GM21737 (cell line): Measurements from ENCODE around the gene FTH1.

Experiments
- ATAC-seq: cut with Tn5 transposase; IDR thresholded peaks from one replicate; pipeline ENCODE4 v1.9.1; 2021; ENCODE audit warnings: mild to moderate bottlenecking, moderate library complexity; ENCODE audit not compliant: unreplicated experiment

The FTH1 gene

DNA sequence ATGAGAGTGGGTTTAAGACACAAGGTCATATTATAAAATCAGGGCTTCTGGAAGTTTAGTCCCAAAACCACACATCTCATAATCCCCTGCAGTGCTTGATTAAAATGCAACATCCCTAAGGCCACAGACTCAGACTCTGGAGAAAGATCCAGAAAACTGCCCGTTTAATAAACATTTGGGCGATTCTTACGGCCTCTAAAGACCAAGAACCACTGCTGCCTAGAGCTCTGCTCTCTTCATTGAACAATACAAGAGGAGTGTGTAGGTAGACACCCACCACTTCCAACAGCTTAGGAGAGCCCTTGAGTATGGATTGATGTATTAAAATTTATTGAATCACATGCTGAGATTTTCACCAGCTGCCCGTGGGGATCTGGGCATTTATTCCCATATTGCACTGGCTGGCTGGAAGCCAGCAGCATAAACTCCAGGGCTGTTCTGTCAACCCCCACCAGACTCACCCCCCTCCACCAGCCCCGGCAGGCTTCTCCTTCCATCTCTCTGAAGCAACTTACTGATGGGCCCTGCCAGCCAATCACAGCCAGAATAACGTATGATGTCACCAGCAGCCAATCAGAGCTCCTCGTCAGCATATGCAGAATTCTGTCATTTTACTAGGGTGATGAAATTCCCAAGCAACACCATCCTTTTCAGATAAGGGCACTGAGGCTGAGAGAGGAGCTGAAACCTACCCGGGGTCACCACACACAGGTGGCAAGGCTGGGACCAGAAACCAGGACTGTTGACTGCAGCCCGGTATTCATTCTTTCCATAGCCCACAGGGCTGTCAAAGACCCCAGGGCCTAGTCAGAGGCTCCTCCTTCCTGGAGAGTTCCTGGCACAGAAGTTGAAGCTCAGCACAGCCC is 18.0 kb downstream of the FTH1 start:
- no peak for ATAC-seq

DNA sequence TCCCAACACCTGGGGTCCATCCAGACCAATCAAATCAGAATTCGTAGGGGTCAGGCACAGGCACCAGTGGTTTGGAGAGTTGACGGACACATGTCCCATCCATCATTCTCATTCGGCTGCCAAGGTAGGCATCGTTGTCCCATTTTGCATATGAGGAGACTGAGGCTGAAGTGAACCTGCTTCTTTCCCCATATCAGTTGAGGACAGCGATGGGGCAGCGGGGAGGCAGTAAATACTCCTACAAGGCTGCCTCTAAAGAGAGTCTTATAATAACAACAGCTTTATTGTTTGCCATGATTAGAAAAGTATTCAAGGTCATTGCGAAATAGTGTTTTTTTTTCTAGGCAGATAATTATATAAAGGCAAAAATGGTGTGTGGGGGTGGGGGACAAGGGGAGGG is 18.9 kb downstream of the FTH1 start:
- no peak for ATAC-seq

DNA sequence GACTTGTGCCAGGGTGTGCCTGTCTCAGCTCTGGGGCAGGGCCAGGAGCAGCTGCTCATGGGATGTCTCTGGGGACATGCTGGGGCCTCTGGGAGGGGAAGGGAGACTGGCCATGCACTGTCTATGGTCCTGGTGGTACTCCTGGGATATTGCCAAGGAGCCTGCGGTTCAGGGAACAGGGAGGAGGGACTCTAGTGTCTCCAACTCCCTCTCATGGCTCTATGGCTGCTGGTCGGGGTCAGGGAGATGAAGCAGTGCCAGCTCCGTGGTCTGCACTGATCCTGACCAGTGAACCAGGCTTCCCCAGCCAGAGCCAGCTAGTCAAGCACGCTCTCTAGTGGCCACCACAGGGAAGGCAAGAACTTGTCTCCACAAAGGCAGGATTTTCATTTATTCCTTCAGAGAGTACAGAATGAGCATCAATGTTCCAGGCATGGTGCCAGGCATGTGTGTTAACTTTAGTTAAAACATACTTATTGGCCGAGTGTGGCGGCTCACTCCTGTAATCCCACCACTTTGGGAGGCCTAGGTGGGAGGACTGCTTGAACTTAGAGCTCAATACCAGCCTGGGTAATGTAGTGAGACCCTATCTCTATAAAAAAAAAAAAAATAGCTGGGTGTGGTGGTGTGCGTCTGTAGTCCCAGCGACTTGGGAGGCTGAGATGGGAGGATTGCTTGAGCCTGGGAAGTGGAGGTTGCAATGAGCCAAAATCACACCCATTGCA is 19.8 kb downstream of the FTH1 start:
- ATAC-seq: no peak

DNA sequence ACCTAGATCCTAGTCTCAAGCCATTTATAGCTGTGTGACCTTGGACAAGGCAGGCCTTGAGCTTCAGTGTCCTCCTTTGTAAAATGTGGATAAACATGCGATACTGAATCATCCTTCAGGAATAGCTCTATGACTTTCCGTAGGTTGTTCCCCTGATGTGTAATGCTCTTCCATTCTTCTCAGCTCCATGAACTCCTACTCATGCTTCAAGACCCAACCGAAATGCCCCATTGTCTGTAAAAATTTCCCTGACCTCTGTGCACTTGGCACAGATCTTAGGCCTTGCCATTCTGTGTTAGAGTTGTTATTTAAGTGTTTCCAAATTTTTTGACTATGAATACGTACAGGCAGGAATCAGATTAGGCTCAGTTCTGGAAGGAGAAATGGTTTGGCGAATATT is 20.5 kb downstream of the FTH1 start:
- ATAC-seq: no peak

DNA sequence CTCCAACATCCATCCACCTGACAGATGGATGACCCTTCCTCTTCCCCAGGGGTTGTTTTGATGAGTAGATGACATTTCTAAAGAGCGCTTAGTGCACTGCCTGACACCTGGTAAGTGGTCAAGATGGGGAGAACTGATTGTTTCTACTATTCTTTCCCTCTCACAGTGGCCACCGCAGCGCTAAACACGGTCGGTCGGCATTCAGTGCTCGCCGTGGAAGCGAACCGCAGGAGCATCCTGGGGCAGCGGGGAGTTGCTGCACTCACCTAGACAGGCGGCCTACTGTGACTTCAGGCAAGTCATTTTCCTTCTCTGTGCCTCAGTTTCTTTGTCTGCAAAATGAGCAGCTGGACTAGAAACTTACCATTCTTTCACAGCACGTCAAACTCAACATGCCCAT is 22.2 kb downstream of the FTH1 start:
- ATAC-seq: no peak

DNA sequence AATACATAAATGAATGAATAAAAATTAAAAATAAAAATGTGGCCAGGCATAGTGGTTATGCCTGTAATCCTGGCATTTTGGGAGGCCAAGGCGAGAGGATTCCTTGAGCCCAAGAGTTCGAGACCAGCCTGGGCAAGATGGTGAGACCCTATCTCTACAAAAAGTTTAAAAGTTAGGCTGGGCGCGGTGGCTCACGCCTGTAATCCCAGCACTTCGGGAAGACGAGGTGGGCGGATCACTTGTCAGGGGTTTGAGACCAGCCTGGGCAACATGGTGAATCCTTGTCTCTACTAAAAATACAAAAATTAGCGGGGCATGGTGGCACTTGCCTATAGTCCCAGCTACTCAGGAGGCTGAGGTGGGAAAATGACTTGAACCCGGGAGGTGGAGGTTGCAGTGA is 27.0 kb downstream of the FTH1 start:
- no peak for ATAC-seq

DNA sequence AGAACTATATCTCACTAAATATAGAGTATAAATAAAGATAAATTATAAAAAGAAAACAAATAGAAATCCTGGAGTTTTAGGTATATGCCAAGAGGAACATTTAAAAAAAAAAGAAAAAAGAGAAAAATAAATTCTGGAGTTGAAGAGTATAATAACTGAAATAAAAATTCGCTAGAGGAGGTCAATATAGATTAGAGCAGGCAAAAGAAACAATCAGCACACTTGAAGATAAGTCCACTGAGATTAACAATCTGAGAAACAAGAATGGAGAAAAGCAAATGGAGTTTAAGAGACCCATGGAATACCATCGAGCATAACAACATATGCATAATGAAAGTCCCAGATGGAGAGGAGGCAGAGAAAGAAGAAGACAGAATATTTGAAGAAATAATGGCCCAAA is 31.6 kb downstream of the FTH1 start:
- ATAC-seq: no peak

DNA sequence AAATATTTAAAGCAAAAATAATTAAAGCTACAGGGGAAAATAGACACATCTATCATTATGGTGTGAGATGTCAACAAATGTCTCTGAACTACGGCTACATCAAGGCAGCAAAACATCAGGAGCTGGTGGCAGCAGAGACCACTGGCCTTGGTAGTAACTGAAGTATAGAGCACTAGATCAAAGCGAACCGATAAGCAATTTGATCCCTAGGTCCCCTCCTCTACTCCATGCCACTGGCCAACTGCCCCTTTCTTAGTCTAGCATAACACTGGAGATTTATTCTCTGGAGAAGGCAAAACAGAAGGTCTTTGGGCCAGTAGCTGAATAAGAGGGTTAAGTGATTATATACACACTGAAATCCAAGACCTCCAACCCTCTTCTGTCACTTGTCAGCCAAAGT is 36.5 kb downstream of the FTH1 start:
- ATAC-seq: no peak

DNA sequence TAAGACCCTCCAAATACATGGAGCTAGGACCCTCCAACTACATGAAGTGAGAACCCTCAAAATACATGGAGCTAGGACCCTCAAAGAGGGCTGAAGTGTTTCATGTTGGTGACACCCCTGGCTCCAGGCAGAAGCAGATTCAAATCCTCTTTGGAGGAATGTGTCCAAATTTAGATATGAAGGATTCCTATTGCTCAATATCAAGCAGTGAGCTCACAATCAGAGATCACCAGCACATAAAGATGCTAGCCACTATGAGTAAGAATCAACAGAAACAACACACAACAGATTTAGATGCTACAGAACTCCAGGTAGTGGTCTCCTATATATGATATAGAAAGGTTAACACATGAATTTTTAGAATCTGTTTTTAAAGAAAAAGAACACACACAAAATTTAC is 38.8 kb downstream of the FTH1 start:
- no peak for ATAC-seq

DNA sequence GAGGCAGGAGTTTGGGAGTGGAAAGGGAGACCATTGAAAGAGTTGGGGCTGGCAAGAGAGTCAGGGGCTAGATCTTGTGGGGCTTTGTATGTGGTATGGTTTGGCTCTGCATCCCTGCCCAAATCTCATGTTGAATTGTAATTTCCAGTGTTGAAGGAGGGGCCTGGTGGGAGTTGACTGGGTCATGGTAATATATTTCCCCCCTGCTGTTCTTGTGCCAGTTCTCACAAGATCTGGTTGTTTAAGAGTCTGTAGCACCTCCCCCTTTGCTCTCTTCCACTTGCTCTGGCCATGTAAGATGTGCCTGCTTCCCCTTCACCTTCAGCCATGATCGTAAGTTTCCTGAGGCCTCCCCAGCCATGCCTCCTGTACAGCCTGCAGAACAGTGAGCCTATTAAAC is 39.9 kb downstream of the FTH1 start:
- ATAC-seq: no peak

DNA sequence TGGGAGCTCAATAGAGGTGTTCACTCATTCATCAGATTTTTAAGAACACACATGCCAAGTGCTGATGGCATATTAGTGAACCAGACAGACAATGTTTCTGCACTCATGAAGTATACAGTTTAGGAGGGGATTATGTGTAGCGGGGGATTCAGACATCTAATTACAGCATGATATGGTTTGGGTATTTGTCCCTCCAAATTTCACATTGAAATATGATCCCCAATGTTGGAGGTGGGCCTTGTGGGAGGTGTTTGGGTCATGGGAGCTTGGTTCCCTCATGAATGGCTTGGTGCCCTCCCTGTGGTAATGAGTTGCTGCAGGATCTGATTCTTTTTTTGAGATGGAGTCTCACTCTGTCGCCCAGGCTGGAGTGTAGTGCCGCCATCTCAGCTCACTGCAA is 41.2 kb downstream of the FTH1 start:
- ATAC-seq: no peak

DNA sequence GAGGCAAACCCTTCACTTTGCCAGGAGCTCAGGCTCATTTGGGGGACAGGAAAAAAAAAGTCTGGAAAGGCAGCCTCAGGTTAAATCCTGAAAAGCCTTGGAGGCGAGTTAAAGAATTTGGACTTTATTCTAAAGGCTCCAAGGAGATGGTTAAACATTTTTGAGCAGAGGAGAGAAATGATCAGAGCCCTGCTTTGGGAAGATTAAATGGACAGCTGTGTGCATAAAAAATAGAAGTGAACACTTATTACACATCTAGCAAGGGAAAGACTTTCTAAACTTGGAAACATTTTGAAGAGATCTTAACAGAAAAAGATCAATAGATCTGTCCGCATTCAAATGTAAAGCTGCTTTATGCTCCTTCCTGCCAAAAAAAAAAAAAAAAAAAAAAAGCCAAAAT is 41.7 kb downstream of the FTH1 start:
- ATAC-seq: no peak

DNA sequence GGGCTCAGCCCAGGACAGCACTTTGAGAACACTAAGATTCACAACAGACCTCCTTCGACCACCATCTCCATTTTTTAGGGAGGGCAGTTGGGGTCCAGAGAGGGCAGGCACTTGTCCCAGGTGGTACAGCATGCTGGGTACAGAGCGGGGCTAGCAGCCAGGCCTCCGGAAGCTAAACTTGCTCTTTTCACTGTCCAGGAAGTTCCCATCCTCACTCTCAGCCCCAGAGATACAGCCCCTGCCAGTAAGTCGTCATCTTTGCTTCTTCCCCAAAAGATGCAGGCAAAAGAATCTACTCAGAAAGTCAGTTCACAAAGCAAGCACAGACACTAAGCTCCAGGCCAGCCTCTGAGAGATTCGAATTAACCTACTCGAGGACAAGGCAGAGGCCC is 43.4 kb downstream of the FTH1 start:
- no peak for ATAC-seq

DNA sequence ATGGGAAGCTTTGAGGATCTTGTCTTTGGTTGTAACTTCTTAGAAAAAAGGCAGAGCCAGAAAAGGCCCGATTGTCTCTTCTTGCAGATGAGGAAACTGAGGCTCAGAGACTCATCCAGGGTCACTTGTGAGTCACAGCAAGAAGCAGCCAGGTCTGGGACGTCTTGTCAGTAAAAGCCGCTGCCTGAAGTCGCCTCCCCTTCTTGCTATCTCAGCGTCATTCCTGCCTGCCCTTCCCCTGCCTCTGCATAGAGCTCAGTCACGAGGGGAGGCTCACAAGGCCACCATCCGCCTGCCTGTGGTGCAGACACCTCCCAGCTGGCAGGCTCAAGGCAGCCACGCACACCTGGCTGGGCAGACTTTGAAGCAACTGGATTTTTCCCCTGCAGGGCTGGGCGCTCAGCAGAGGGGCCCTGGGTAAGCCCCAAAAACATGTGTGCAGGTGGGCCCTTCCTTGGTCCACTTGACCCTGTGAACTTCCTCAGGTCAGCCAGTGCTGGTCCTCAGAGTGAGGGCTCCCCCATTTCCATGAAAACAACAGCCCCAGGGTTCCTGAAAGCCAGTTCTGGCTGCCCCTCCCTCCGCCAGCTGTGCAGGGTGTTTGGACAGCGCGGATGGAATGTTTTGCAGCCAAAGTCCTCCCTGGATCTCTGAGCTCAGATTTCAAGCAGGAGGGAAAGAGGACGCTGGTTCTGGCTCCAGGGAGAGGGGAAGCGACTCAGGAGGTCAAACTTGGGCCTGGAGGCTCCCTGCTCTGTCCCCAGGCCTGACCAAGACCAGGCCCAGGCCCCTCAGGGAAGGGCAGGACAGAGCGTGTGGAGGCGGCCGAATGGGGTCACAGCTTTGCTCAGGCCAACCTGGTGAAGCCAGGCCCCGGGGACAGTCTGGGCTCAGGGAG is 44.0 kb downstream of the FTH1 start:
- no peak for ATAC-seq

DNA sequence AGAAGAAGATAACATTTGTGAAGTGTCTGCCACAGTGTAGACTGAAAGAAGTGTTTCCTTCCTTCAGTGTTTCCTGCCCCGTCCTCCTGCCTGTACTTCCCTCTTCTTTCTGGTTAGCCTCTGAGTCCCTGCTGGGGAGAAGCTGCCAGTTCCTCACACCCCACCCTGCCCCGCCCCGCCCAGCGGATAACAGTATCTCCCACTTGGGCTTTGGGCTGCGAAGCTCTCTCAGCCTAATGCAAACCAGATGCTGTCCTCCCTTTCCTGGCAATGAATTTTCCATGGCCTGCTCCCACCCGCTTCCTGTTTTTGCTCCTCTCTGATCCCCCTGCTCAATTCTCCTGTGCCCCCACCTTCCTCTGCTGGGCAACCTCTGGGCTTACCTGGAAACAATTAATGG is 44.9 kb downstream of the FTH1 start:
- ATAC-seq: no peak

DNA sequence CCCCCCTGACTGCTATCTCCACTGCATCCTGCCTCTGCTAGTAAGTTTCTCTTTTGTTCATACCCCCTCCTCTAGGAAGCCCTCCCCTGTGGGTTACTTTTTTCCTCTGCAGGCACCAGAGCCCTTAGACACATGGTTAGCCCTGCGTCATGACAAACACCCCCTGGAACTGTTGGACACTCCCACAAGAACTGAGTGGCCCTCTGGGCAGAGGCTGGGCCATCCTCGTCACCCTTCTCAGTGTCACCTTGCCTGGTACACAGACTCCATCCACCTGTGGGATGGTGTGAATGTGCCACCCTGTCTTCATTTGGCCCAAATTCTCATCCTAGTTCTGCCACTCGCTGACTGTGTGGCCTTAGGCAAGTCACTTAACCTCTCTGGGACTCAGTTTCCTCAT is 46.0 kb downstream of the FTH1 start:
- no peak for ATAC-seq

DNA sequence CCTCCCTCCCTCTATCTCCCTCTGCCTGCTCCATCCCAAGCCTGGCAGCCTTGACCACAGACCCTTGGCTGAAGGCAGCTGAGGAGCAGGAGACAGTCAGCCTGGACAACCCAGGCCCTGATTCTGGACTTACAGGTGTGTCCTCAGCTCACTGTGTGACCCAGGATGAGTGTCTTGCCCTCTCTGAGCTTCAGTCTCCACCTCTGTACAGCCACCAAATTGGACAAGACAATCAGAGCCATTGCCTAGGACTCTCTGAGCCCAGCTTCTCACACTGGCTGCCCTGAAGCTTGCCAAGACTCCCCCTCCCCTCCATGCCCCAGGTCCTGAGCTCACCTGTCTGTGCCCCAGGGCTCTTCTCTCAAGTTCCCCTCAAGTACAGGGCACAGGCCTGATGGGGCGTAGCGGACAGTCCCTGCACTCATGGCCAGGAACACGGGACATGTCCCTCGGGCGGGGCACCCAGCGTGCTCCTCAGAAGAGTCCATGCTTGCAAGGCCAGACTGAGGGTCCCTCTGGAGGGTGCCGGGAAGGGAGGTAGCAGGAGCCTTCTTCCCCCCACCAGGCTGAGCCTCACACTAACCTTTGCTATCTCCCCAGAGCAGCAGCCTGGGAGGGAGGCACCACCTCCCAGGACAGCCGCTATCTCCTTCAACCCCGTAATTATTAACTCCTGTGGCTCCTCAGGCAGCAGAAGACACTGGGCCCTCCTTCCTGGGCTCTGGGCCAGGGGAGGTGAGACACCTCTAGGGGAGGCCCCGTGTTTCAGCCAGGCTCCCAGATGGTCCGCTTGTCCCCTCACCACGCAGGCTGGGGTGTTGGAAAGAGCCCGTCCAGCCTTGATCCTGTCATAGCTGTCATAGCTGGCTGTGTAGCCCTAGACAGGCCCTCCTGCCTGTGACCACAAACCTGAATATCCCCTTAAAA is 47.5 kb downstream of the FTH1 start:
- ATAC-seq: no peak

DNA sequence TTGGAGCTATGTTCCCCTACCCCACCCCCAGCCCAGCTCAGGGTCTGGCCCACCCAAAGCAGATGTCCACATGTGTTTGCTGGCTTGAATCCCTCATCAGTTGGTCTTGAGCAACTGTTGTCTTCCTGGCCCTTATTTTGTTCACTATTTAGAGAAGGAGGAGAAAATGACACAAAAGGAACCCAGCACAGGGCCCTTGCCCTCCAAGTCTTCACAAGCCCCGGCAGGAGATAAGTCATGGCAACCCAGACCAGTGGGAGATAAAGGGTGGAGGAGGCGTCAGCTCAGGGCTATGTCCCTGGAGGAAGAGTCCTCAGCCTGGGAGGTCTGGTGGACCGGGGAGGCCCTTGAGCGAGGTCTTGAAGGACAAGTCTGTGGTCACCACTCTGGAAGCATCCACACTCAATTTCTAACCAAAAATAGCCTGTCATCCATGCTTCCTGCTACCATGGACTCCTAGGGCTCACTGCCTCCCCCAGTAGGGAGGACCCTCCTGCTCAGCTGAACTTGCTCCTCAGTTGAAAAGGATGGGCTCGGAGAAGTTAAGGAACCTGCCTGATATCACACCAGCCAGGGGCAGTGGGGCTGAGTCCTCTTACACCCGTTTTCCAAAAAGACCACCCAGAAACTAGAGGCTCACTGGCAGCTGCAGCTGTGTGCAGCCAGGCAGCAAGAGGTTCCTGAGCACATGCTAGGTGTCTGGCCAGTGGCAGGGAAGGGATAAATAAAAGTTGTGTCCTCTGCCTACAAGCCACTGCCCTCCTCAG is 48.3 kb downstream of the FTH1 start:
- ATAC-seq: no peak

DNA sequence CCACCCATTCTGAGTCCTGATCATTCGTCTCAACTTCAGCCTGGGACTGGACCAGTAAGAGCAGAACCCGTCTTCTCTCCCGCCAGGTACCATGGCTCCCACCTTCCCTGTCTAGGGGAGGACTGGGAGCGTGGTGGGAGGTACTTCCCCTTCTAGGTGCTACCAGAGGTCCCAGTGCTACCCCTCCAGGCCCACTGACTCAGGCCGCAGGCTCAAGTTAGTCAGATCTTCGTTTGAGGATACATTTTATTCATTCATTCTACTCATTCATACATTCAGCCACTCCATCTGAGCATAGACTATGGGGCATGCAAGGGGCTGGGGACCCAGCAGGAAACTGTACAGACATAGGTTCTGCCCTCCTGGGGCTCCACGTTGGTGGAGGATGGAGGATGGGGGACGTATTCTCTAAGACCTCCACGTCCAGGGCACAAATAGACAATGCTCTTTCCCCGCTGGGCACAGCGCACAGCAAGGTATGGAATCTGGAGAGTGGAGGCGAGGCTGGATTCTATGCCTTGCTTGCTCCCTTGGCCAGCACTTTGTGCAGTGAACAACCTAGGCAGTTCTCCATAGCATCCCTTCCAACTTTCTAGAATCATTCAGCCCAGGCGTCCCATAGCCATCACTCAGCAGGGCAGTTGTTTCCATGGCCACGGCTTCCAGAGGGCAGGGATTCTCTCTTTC is 49.0 kb downstream of the FTH1 start:
- ATAC-seq: no peak
